ENCODE results near the gene CKMT1B.
"Not testable (repeated sequence)": the region's sequence is repeated elsewhere in the genome, so short reads cannot be mapped to it uniquely, and the experiment has no call there.

The CKMT1B gene

GRCh38 chr15:43638464-43639204 is 44.8 kb downstream of the CKMT1B start:
- DNase-seq = not testable (repeated sequence)
